Mesendoderm (in vitro differentiated cells): ENCODE data around the gene KIT. TPM values are rescaled to one million over a fixed set of nuclear protein-coding genes. Genes with fewer than 3 reads are reported as not detected.

Experiments
- DNase-seq: peaks from one replicate; pipeline ENCODE4 v3.0.0; 2013
- H2AK5ac ChIP-seq: 2 replicates; pipeline ENCODE4 v1.6.1; 2013; ENCODE audit warnings: low read length, inconsistent platforms
- H2BK120ac ChIP-seq: 2 replicates; pipeline ENCODE4 v1.6.1; 2013; ENCODE audit warnings: low read depth, mild to moderate bottlenecking, low read length, moderate library complexity, mixed read lengths
- H2BK15ac ChIP-seq: replicated peaks from 2 replicates; pipeline ENCODE4 v1.6.1; 2013; ENCODE audit warnings: low read depth, mild to moderate bottlenecking, moderate library complexity
- H2BK5ac ChIP-seq: 2 replicates; pipeline ENCODE4 v1.6.1; 2013; ENCODE audit warnings: low read length, inconsistent platforms
- H3K18ac ChIP-seq: 2 replicates; pipeline ENCODE4 v1.6.1; 2013; ENCODE audit warnings: mild to moderate bottlenecking, low read length, mixed read lengths
- H3K23ac ChIP-seq: one replicate; pipeline ENCODE4 v1.6.1; 2013; ENCODE audit warnings: low read length
- H3K27ac ChIP-seq: 2 replicates; pipeline ENCODE4 v1.5.1; 2013; ENCODE audit warnings: low read depth, mild to moderate bottlenecking, inconsistent platforms, low read length, moderate library complexity
- H3K27me3 ChIP-seq: 2 replicates; pipeline ENCODE4 v1.6.1; 2013; ENCODE audit warnings: low read length, control low read depth, mild to moderate bottlenecking, inconsistent platforms; ENCODE audit not compliant: insufficient read depth, poor library complexity
- H3K36me3 ChIP-seq: 2 replicates; pipeline ENCODE4 v1.6.1; 2013; ENCODE audit warnings: low read length, inconsistent platforms; ENCODE audit not compliant: control insufficient read depth, insufficient read depth
- H3K4ac ChIP-seq: one replicate; pipeline ENCODE4 v1.6.1; 2013; ENCODE audit warnings: low read depth, mild to moderate bottlenecking, low read length, moderate library complexity
- H3K4me1 ChIP-seq: 2 replicates; pipeline ENCODE4 v1.6.1; 2013; ENCODE audit warnings: low read depth, low read length, inconsistent platforms; ENCODE audit not compliant: control insufficient read depth
- H3K4me2 ChIP-seq: 2 replicates; pipeline ENCODE4 v1.6.1; 2013; ENCODE audit warnings: low read length
- H3K4me3 ChIP-seq: 2 replicates; pipeline ENCODE4 v1.5.1; 2013; ENCODE audit warnings: mild to moderate bottlenecking, low read length
- H3K56ac ChIP-seq: one replicate; pipeline ENCODE4 v1.6.1; 2013; ENCODE audit warnings: low read length
- H3K79me1 ChIP-seq: 2 replicates; pipeline ENCODE4 v1.6.1; 2013; ENCODE audit warnings: low read length, inconsistent platforms
- H3K79me2 ChIP-seq: 2 replicates; pipeline ENCODE4 v1.6.1; 2013; ENCODE audit warnings: mild to moderate bottlenecking, low read length; ENCODE audit not compliant: control insufficient read depth, insufficient read depth
- H3K9ac ChIP-seq: 2 replicates; pipeline ENCODE4 v1.6.1; 2013; ENCODE audit warnings: low read length, inconsistent platforms
- H4K5ac ChIP-seq: one replicate; pipeline ENCODE4 v1.6.1; 2013; ENCODE audit warnings: low read length
- H4K8ac ChIP-seq: one replicate; pipeline ENCODE4 v1.6.1; 2013; ENCODE audit warnings: low read depth, mild to moderate bottlenecking, control low read depth, low read length, moderate library complexity
- WGBS: extraction: QIAGEN DNeasy Blood & Tissue Kit; methylation state at CpG from one replicate; pipeline ENCODE4 v1.1.7; 2013; ENCODE audit warnings: low lambda C conversion rate, missing lambda C conversion rate; ENCODE audit not compliant: insufficient coverage; ENCODE audit errors: extremely low coverage; 5-methylcytosine and 5-hydroxymethylcytosine counted together
- polyA plus RNA-seq, 2 experiments: library from polyadenylated mRNA; stranded (reverse); fragments of 200-250 nt; gene quantifications; one replicate each; pipeline ENCODE4 v1.2.3, GENCODE V29; 2013

Gene KIT
- polyA plus RNA-seq (2013, experiment 1 of 2): 8.9 TPM
- 8.0 TPM for polyA plus RNA-seq (2013, experiment 2 of 2)

DNA sequence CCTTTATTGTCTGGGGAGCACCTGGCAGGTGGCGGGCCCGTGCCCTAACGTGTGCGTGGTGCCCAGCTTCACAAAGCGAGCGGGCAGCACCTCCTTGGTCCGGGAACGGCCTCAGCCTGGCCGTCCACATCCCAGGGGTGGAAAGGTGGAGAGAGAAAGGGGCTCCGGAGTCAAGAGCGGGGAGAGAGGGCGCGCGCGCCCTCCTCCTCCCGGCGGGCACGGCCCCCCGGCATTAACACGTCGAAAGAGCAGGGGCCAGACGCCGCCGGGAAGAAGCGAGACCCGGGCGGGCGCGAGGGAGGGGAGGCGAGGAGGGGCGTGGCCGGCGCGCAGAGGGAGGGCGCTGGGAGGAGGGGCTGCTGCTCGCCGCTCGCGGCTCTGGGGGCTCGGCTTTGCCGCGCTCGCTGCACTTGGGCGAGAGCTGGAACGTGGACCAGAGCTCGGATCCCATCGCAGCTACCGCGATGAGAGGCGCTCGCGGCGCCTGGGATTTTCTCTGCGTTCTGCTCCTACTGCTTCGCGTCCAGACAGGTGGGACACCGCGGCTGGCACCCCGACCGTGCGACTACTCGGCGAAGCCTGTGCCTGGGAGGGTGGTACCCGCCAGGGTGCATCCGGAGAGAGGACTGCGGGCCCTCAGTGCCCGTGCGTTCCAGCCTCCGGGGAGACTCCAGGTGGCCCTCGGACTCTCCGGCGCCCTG, at the start of gene KIT:
KIT (plus strand) TSS at position 407 of the 701 bp plus-strand sequence; CDS start at position 465, 58 bp downstream.
- H3K9ac ChIP-seq: peak within 1 kb of the TSS; percentile 76
- H3K79me1 ChIP-seq: no peaks in the 10 kb centered on the region
- peak within 1 kb of the TSS; percentile 75 for H3K23ac ChIP-seq
- no peaks in the 10 kb centered on the region for H3K4me1 ChIP-seq
- peak within 1 kb of the TSS; percentile 18 for H2BK5ac ChIP-seq
- peak within 1 kb of the TSS; percentile 86 for H3K4me2 ChIP-seq
- peak within 1 kb of the TSS; percentile 87 for H3K56ac ChIP-seq
- peak within 1 kb of the TSS; percentile 75 for H3K27ac ChIP-seq
- no peak within 1 kb of the TSS for H4K5ac ChIP-seq
- peak; percentile 94 for DNase-seq
- no peaks in the 10 kb centered on the region for H3K36me3 ChIP-seq
- WGBS: no CpG with 5 or more reads among the region's 72 CpGs
- peak within 1 kb of the TSS; percentile 10 for H3K4ac ChIP-seq
- peak within 1 kb of the TSS; percentile 3 for H2BK15ac ChIP-seq
- H3K27me3 ChIP-seq: peaks cover 15% of the 10 kb centered on the region
- no peak within 1 kb of the TSS for H2AK5ac ChIP-seq
- H3K79me2 ChIP-seq: peaks cover 2% of the 10 kb centered on the region
- H3K18ac ChIP-seq: peak within 1 kb of the TSS; percentile 70
- H2BK120ac ChIP-seq: peak within 1 kb of the TSS; percentile 82
- no peak within 1 kb of the TSS for H4K8ac ChIP-seq
- H3K4me3 ChIP-seq: peak within 1 kb of the TSS; percentile 58

DNA sequence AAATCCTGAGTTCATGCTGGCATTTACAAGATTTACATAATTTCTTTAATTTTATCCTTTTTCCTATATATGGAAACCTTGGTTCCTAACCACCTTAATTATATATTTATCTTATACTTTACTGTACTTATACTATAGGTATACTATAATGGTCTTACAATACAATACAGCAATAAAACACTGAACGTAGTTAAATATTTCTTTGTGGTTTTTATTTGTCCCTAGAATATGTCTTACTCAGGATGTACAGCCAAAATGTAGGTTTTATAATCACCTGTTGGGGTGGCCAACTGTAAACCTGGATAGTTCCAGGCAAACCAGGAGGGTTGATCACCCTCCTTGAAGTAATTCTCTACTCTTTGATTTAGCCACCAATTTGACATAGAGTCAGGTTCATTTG, 48.4 kb upstream of the KIT start:
- no peaks in the 10 kb centered on the region for H3K79me1 ChIP-seq
- whole genome bisulfite sequencing: no CpG with 5 or more reads among the region's 1 CpG

GRCh38 chr4:54614149-54614548, 43.6 kb upstream of the KIT start:
- Histone ChIP-seq H3K4me1 (no peaks in the 10 kb centered on the region), H2BK5ac (no peak overlapping the region), H3K79me2 (no peaks in the 10 kb centered on the region), H4K5ac (no peak overlapping the region), H3K36me3 (no peaks in the 10 kb centered on the region), H3K23ac (no peak overlapping the region), H2BK15ac (no peak overlapping the region), H3K27me3 (no peaks in the 10 kb centered on the region), H3K4me2 (no peak overlapping the region), H3K56ac (no peak overlapping the region), H2AK5ac (no peak overlapping the region), H4K8ac (no peak overlapping the region), H3K27ac (no peak overlapping the region), H3K4me3 (no peak overlapping the region), H3K79me1 (no peaks in the 10 kb centered on the region), H2BK120ac (no peak overlapping the region), H3K18ac (no peak overlapping the region), H3K4ac (no peak overlapping the region), H3K9ac (no peak overlapping the region)
- DNase-seq: no peak
- no CpG with 5 or more reads among the region's 4 CpGs for WGBS

More for the DNA sequence above, 48.4 kb upstream of the KIT start:
- no peaks in the 10 kb centered on the region for H3K27me3 ChIP-seq
- H2BK120ac ChIP-seq: no peak overlapping the region
- no peak overlapping the region for H3K4ac ChIP-seq
- H3K36me3 ChIP-seq: no peaks in the 10 kb centered on the region
- DNase-seq: no peak
- no peak overlapping the region for H2BK15ac ChIP-seq
- no peak overlapping the region for H3K18ac ChIP-seq
- H3K56ac ChIP-seq: no peak overlapping the region
- no peaks in the 10 kb centered on the region for H3K4me1 ChIP-seq
- H3K23ac ChIP-seq: no peak overlapping the region
- no peak overlapping the region for H2BK5ac ChIP-seq
- H4K5ac ChIP-seq: no peak overlapping the region
- H2AK5ac ChIP-seq: no peak overlapping the region
- no peak overlapping the region for H3K4me3 ChIP-seq
- no peaks in the 10 kb centered on the region for H3K79me2 ChIP-seq
- H3K4me2 ChIP-seq: no peak overlapping the region
- H3K27ac ChIP-seq: no peak overlapping the region
- H3K9ac ChIP-seq: no peak overlapping the region
- no peak overlapping the region for H4K8ac ChIP-seq

DNA sequence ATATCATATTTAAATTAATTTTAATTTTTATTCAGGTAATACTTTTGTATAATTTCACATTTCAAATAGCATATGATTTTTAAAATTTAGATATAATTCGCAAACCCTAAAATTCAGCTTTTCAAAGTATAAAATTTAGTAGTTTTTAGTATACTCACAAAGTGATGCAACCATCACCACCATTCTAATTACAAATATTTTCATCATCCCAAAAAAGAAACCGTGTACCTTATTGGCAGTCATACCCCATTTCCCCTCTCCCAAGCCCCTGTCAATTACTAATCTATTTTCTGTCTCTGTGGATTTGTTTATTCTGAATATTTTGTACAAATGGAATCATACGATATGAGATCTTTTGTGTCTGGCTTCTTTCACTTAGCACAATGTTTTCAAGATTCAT, 37.0 kb upstream of the KIT start:
- no peak overlapping the region for H2BK15ac ChIP-seq
- no peaks in the 10 kb centered on the region for H3K36me3 ChIP-seq
- H3K79me1 ChIP-seq: no peaks in the 10 kb centered on the region
- no peak overlapping the region for H3K9ac ChIP-seq
- no CpG with 5 or more reads among the region's 3 CpGs for WGBS
- no peak for DNase-seq
- no peak overlapping the region for H3K4me3 ChIP-seq
- H4K5ac ChIP-seq: no peak overlapping the region
- no peak overlapping the region for H2BK120ac ChIP-seq
- H3K18ac ChIP-seq: no peak overlapping the region
- H3K4ac ChIP-seq: no peak overlapping the region
- no peak overlapping the region for H2BK5ac ChIP-seq
- no peak overlapping the region for H3K56ac ChIP-seq
- H4K8ac ChIP-seq: no peak overlapping the region
- H3K79me2 ChIP-seq: no peaks in the 10 kb centered on the region
- no peak overlapping the region for H3K4me2 ChIP-seq
- no peak overlapping the region for H3K27ac ChIP-seq
- H3K27me3 ChIP-seq: no peaks in the 10 kb centered on the region
- H3K4me1 ChIP-seq: no peaks in the 10 kb centered on the region
- no peak overlapping the region for H2AK5ac ChIP-seq
- H3K23ac ChIP-seq: no peak overlapping the region

DNA sequence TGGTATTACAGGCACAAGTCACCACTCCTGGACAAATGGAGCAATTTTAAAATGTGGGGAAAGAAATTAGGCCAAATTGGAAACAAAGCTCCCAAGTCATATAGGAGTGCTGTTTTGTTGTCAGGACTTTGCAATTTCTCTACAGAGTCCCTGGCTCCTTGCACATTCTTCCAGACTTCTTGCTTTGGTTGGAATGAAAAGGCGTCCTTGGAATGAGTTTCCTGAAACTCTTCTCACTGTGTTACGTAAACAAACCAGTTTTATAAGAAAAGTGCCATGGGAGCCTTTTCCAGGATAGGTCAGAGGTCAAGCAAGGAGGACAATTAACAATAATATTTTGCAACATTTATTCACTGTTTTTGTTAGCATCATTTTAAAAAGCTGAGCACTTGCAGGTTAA, 32.4 kb upstream of the KIT start:
- H3K27ac ChIP-seq: no peak overlapping the region
- H2BK5ac ChIP-seq: no peak overlapping the region
- no peak for DNase-seq
- no peak overlapping the region for H4K8ac ChIP-seq
- H2BK15ac ChIP-seq: no peak overlapping the region
- H3K36me3 ChIP-seq: no peaks in the 10 kb centered on the region
- no peaks in the 10 kb centered on the region for H3K4me1 ChIP-seq
- no peak overlapping the region for H3K56ac ChIP-seq
- no peaks in the 10 kb centered on the region for H3K79me1 ChIP-seq
- H2BK120ac ChIP-seq: no peak overlapping the region
- H2AK5ac ChIP-seq: no peak overlapping the region
- H4K5ac ChIP-seq: no peak overlapping the region
- H3K18ac ChIP-seq: no peak overlapping the region
- no peak overlapping the region for H3K4me3 ChIP-seq
- no peak overlapping the region for H3K9ac ChIP-seq
- no CpG with 5 or more reads among the region's 2 CpGs for WGBS
- H3K23ac ChIP-seq: no peak overlapping the region
- H3K79me2 ChIP-seq: no peaks in the 10 kb centered on the region
- H3K4ac ChIP-seq: no peak overlapping the region
- no peak overlapping the region for H3K4me2 ChIP-seq
- H3K27me3 ChIP-seq: no peaks in the 10 kb centered on the region

- no peak overlapping the region for H3K4me2 ChIP-seq
- H3K18ac ChIP-seq: no peak overlapping the region
- no peak overlapping the region for H3K9ac ChIP-seq
- no peaks in the 10 kb centered on the region for H3K27me3 ChIP-seq
- H3K27ac ChIP-seq: no peak overlapping the region
- H3K4ac ChIP-seq: no peak overlapping the region
- H3K4me1 ChIP-seq: no peaks in the 10 kb centered on the region
- no peak overlapping the region for H4K8ac ChIP-seq
- H4K5ac ChIP-seq: no peak overlapping the region
- no peak overlapping the region for H2AK5ac ChIP-seq
- no CpG with 5 or more reads among the region's 7 CpGs for WGBS
- no peak for DNase-seq
- H3K79me2 ChIP-seq: no peaks in the 10 kb centered on the region
- no peak overlapping the region for H3K56ac ChIP-seq
- no peak overlapping the region for H3K23ac ChIP-seq
- no peak overlapping the region for H2BK120ac ChIP-seq
- H3K79me1 ChIP-seq: no peaks in the 10 kb centered on the region
- H2BK15ac ChIP-seq: no peak overlapping the region
- H2BK5ac ChIP-seq: no peak overlapping the region
- no peak overlapping the region for H3K4me3 ChIP-seq
- no peaks in the 10 kb centered on the region for H3K36me3 ChIP-seq
Measured at GRCh38 chr4:54626113-54626512, 31.6 kb upstream of the KIT start.
